Measurements from ENCODE around the gene ZFHX2. TPM values are rescaled to one million over a fixed set of nuclear protein-coding genes. Genes with fewer than 3 reads are reported as not detected.
A peak's percentile ranks its signal among the peaks of the same experiment; 100 is the strongest.

The ZFHX2 gene
- total and polyA plus RNA-seq, 7 experiments from 2014 or later = 0.45 to 2.6 (median 0.49) TPM; not detected in 2

- CTCF ChIA-PET = interaction anchor here (1.1 to 1.5 kb wide), 2 partner anchors 31 to 50 kb away, joined by 3 to 5 read pairs; no protein-coding TSS in a partner anchor
- no peak overlapping the region for H3K27ac ChIP-seq (ENCODE audit: low read depth, low read length)
- H3K4me3 ChIP-seq (ENCODE audit: low read length) = no peak overlapping the region
- H3K27me3 ChIP-seq (ENCODE audit: control insufficient read depth in 2 of 2, insufficient read depth in 2 of 2, low read length in 2 of 2) = no peaks in the 10 kb centered on the region
- no peaks in the 10 kb centered on the region for H3K4me1 ChIP-seq (ENCODE audit: control insufficient read depth in 2 of 2, insufficient read depth in 2 of 2, low read length in 2 of 2)
- H3K9me3 Mint-ChIP-seq = no peaks in the 10 kb centered on the region
- H3K27ac Mint-ChIP-seq = peak overlapping the region in 2 of 9 donors; percentile 9 to 53
- H3K36me3 ChIP-seq (ENCODE audit: control insufficient read depth in 2 of 3, insufficient read depth in 3 of 3, low read length in 3 of 3) = no peaks in the 10 kb centered on the region
- no peaks in the 10 kb centered on the region for H3K27me3 Mint-ChIP-seq
- POLR2A ChIA-PET = no interaction called here
- no peaks in the 10 kb centered on the region for H3K9me3 ChIP-seq (ENCODE audit: control insufficient read depth in 2 of 3, low read length in 3 of 3)
- H3K36me3 Mint-ChIP-seq = no peaks in the 10 kb centered on the region
- ATAC-seq (no peak), DNase-seq (no peak)
- peaks cover 4 to 16% (median 12%) of the 10 kb centered on the region in 7 donors for H3K4me1 Mint-ChIP-seq
- intact Hi-C loops (cut with micrococcal nuclease) = no loop called here
- no peak overlapping the region for H3K4me3 Mint-ChIP-seq
These were observed 23.0 kb downstream of the ZFHX2 start for GRCh38 chr14:23528555-23528954.

GRCh38 chr14:23525611-23526010 is 26.0 kb downstream of the ZFHX2 start:
- DNase-seq (no peak), ATAC-seq (no peak)
- Mint-ChIP-seq H3K4me1 (peaks cover 4 to 8% (median 6%) of the 10 kb centered on the region in 7 donors), H3K4me3 (no peak overlapping the region), H3K36me3 (no peaks in the 10 kb centered on the region), H3K9me3 (no peaks in the 10 kb centered on the region), H3K27ac (no peak overlapping the region), H3K27me3 (no peaks in the 10 kb centered on the region)
- Histone ChIP-seq H3K36me3 (ENCODE audit: control insufficient read depth in 2 of 3, insufficient read depth in 3 of 3, low read length in 3 of 3) (no peaks in the 10 kb centered on the region), H3K27ac (ENCODE audit: low read depth, low read length) (no peak overlapping the region), H3K27me3 (ENCODE audit: control insufficient read depth in 2 of 2, insufficient read depth in 2 of 2, low read length in 2 of 2) (no peaks in the 10 kb centered on the region), H3K4me3 (ENCODE audit: low read length) (no peak overlapping the region), H3K4me1 (ENCODE audit: control insufficient read depth in 2 of 2, insufficient read depth in 2 of 2, low read length in 2 of 2) (no peaks in the 10 kb centered on the region), H3K9me3 (ENCODE audit: control insufficient read depth in 2 of 3, low read length in 3 of 3) (no peaks in the 10 kb centered on the region)
- POLR2A ChIA-PET = no interaction called here
- intact Hi-C loops (cut with micrococcal nuclease) = no loop called here
- CTCF ChIA-PET = interaction anchor here (1.6 kb wide), 1 partner anchor 47 kb away, joined by 4 read pairs; no protein-coding TSS in a partner anchor

- Mint-ChIP-seq H3K27me3 (no peaks in the 10 kb centered on the region), H3K9me3 (no peaks in the 10 kb centered on the region), H3K4me3 (no peak overlapping the region), H3K4me1 (peaks cover 0 to 2% (median under 1%) of the 10 kb centered on the region in 7 donors), H3K27ac (no peak overlapping the region), H3K36me3 (no peaks in the 10 kb centered on the region)
- no peaks in the 10 kb centered on the region for H3K9me3 ChIP-seq (ENCODE audit: control insufficient read depth in 2 of 3, low read length in 3 of 3)
- no peak overlapping the region for H3K27ac ChIP-seq (ENCODE audit: low read depth, low read length)
- H3K4me1 ChIP-seq (ENCODE audit: control insufficient read depth in 2 of 2, insufficient read depth in 2 of 2, low read length in 2 of 2) = no peaks in the 10 kb centered on the region
- ChIA-PET CTCF (interaction anchor here (1.6 kb wide), 1 partner anchor 46 kb away, joined by 4 read pairs; no protein-coding TSS in a partner anchor), POLR2A (no interaction called here)
- intact Hi-C loops (cut with micrococcal nuclease) = no loop called here
- H3K36me3 ChIP-seq (ENCODE audit: control insufficient read depth in 2 of 3, insufficient read depth in 3 of 3, low read length in 3 of 3) = no peaks in the 10 kb centered on the region
- no peaks in the 10 kb centered on the region for H3K27me3 ChIP-seq (ENCODE audit: control insufficient read depth in 2 of 2, insufficient read depth in 2 of 2, low read length in 2 of 2)
- DNase-seq (no peak), ATAC-seq (no peak)
- no peak overlapping the region for H3K4me3 ChIP-seq (ENCODE audit: low read length)
These were observed 26.6 kb downstream of the ZFHX2 start for GRCh38 chr14:23524954-23525353.

GRCh38 chr14:23523229-23524016 is 28.1 kb downstream of the ZFHX2 start:
- Mint-ChIP-seq H3K36me3 (no peaks in the 10 kb centered on the region), H3K9me3 (no peaks in the 10 kb centered on the region), H3K4me3 (no peak overlapping the region), H3K4me1 (peaks cover 0 to 2% (median 0%) of the 10 kb centered on the region in 7 donors), H3K27ac (no peak overlapping the region), H3K27me3 (no peaks in the 10 kb centered on the region)
- H3K4me3 ChIP-seq (ENCODE audit: low read length) = no peak overlapping the region
- DNase-seq (no peak), ATAC-seq (no peak)
- H3K4me1 ChIP-seq (ENCODE audit: control insufficient read depth in 2 of 2, insufficient read depth in 2 of 2, low read length in 2 of 2) = no peaks in the 10 kb centered on the region
- intact Hi-C loops (cut with micrococcal nuclease) = no loop called here
- CTCF ChIA-PET = no interaction called here
- H3K27me3 ChIP-seq (ENCODE audit: control insufficient read depth in 2 of 2, insufficient read depth in 2 of 2, low read length in 2 of 2) = no peaks in the 10 kb centered on the region
- POLR2A ChIA-PET = no interaction called here
- no peak overlapping the region for H3K27ac ChIP-seq (ENCODE audit: low read depth, low read length)
- no peaks in the 10 kb centered on the region for H3K36me3 ChIP-seq (ENCODE audit: control insufficient read depth in 2 of 3, insufficient read depth in 3 of 3, low read length in 3 of 3)
- H3K9me3 ChIP-seq (ENCODE audit: control insufficient read depth in 2 of 3, low read length in 3 of 3) = no peaks in the 10 kb centered on the region

GRCh38 chr14:23522643-23523198 is 28.8 kb downstream of the ZFHX2 start:
- H3K27me3 Mint-ChIP-seq = no peaks in the 10 kb centered on the region
- ChIA-PET CTCF (no interaction called here), POLR2A (no interaction called here)
- ATAC-seq (no peak), DNase-seq (no peak)
- H3K27me3 ChIP-seq (ENCODE audit: control insufficient read depth in 2 of 2, insufficient read depth in 2 of 2, low read length in 2 of 2) = no peaks in the 10 kb centered on the region
- H3K4me3 Mint-ChIP-seq = no peak overlapping the region
- no peaks in the 10 kb centered on the region for H3K36me3 Mint-ChIP-seq
- H3K9me3 ChIP-seq (ENCODE audit: control insufficient read depth in 2 of 3, low read length in 3 of 3) = no peaks in the 10 kb centered on the region
- H3K9me3 Mint-ChIP-seq = no peaks in the 10 kb centered on the region
- H3K4me1 Mint-ChIP-seq = peaks cover 0 to 2% (median 0%) of the 10 kb centered on the region in 7 donors
- H3K27ac Mint-ChIP-seq = peak overlapping the region in 1 of 9 donors; percentile 76
- no peak overlapping the region for H3K27ac ChIP-seq (ENCODE audit: low read depth, low read length)
- intact Hi-C loops (cut with micrococcal nuclease) = no loop called here
- H3K4me1 ChIP-seq (ENCODE audit: control insufficient read depth in 2 of 2, insufficient read depth in 2 of 2, low read length in 2 of 2) = no peaks in the 10 kb centered on the region
- H3K4me3 ChIP-seq (ENCODE audit: low read length) = no peak overlapping the region
- H3K36me3 ChIP-seq (ENCODE audit: control insufficient read depth in 2 of 3, insufficient read depth in 3 of 3, low read length in 3 of 3) = no peaks in the 10 kb centered on the region

- ChIA-PET POLR2A (no interaction called here), CTCF (no interaction called here)
- no peaks in the 10 kb centered on the region for H3K4me1 ChIP-seq (ENCODE audit: control insufficient read depth in 2 of 2, insufficient read depth in 2 of 2, low read length in 2 of 2)
- intact Hi-C loops (cut with micrococcal nuclease) = no loop called here
- ATAC-seq = no peak
- H3K27me3 ChIP-seq (ENCODE audit: control insufficient read depth in 2 of 2, insufficient read depth in 2 of 2, low read length in 2 of 2) = no peaks in the 10 kb centered on the region
- Mint-ChIP-seq H3K4me1 (peaks cover 0 to 2% (median 0%) of the 10 kb centered on the region in 7 donors), H3K9me3 (no peaks in the 10 kb centered on the region), H3K4me3 (no peak overlapping the region), H3K27ac (no peak overlapping the region), H3K27me3 (no peaks in the 10 kb centered on the region), H3K36me3 (no peaks in the 10 kb centered on the region)
- H3K4me3 ChIP-seq (ENCODE audit: low read length) = no peak overlapping the region
- DNase-seq = no peak
- no peaks in the 10 kb centered on the region for H3K36me3 ChIP-seq (ENCODE audit: control insufficient read depth in 2 of 3, insufficient read depth in 3 of 3, low read length in 3 of 3)
- H3K27ac ChIP-seq (ENCODE audit: low read depth, low read length) = no peak overlapping the region
- no peaks in the 10 kb centered on the region for H3K9me3 ChIP-seq (ENCODE audit: control insufficient read depth in 2 of 3, low read length in 3 of 3)
These were observed 29.6 kb downstream of the ZFHX2 start for GRCh38 chr14:23521785-23522640.

All from naive thymus-derived CD4-positive, alpha-beta T cell (primary cell).